ENCODE data around the gene C4orf50.

C4orf50 gene

DNA sequence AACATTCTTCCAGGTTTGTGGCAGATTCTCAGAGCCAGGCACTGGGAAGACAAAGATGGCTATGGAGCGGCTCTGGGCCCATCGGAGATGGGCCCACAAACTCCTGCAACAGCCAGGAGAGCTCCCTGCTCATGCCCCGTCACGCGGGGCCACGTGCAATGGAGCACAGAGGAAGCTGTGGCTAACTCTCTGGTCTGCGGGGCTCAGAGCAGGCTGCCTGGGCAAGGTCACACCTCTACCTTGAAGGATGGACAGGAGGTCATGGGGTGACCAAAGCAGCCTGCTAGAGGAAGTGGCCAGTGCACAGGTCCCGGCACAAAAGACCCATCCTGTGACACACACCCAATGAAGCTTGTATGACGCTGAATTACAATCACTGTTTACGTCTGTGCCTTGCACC, 45.2 kb downstream of the C4orf50 start:
- DNase-seq = no peak

DNA sequence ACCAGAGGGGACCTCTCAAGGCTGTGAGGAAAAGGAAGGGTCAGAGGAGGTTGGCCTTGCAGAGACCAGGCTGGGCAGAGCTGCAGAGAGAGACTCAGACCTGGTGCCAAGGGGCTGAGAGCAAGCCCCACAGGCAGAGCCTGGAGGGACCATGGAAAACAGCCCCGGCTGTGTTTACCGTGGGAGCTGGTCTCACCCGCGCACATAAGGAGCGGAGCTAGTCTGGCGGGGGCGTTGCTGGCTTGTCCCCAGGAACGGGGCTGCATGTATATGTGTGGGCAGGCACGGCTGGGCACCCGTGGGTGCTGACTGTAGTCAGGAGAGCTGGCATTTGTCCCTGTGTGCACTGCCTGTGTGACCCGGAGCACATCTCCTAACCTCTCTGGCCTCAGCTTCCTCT, 45.7 kb downstream of the C4orf50 start:
- DNase-seq = peak in 6 of 58 donors; percentile 16 to 52 (median 28)

DNA sequence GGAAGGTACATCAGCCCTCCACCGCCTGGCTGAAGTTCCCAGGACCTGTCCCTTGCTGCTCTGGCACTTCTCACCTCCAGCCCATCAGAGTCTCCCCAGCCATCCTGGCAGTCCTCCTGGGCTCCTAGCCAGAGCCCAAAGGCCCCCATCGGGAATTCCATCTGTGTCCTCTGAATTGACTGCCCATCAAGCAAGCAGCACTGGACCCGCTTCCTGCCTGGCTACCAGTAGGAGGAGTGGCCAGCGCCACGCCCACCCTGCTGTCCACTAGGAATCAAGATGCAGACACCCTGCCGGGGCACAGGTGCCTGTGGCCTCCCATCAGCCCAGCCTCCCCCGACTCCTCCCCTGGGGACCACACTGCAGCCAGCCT, 47.2 kb downstream of the C4orf50 start:
- no peak for DNase-seq

DNA sequence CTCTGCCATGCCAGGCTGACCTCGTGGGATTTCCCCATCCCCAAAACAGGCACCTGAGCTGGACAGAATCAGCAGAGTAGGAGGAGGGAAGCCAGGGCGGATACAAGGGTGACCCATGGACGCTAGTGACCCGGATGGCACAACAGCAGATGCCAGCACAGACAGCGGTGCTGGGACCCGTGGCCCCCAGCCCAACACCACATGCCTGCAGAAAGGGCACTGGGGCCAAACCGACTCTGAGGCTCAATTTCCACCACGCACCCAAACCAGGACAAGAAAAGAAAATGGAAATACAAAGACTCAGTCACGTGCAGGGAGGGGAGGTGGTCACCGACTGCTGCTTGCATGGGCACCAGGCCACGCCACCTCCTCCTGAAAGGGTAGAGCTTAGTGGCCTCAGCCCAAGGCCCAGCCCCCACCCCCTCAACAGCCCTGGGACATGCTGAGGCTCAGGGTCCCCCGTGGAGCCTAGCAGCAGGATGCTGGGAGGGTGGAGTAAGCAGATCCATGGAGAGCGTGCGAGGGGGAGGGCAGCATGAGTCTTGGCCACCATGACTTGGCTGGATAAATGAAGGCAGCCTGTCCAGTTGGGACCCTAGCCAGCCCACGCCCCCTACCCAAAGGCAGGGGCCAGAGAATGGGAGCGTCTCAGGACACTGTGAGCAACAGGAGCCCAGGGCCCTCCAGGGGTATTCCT, 47.7 kb downstream of the C4orf50 start:
- peak in 1 of 58 donors; percentile 9 for DNase-seq

DNA sequence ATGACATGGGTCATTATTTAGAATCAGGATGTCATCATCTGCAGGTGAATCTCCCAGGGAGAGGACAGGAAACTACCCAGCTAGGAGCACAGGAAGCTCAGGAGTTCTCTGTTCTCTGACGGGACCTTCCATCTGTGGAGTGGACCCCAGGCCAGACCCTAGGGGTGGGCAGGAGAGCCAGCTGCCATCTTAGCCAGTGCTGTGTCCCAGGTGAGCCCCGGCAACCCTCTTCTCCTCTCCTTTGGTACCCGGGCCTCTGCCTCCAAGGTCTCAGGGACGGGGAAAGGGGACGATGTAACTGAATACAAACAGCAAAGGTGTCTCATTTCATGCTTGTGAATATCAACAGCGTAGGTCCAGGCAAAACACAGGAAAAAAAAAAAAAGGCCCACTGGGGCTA, 48.5 kb downstream of the C4orf50 start:
- no peak for DNase-seq

DNA sequence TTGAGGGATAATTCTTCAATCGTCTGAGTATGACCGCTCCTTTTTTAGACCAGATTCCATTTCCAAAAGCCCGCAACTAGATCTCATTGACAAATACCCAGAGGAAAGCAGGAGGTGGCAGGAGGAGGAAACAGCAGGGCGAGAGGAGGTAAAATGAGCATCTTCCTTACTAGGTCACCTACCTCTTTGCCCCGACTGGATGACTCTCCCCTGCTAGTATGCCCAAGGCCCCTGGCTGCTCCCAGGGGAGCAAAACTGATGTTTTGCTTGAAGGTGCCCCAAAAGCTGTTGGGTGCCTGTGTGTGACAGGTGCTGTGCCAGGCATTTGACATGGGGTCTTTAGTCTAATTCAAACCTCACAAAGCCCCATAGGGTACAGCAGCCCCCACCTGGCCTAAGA, 48.9 kb downstream of the C4orf50 start:
- no peak for DNase-seq

DNA sequence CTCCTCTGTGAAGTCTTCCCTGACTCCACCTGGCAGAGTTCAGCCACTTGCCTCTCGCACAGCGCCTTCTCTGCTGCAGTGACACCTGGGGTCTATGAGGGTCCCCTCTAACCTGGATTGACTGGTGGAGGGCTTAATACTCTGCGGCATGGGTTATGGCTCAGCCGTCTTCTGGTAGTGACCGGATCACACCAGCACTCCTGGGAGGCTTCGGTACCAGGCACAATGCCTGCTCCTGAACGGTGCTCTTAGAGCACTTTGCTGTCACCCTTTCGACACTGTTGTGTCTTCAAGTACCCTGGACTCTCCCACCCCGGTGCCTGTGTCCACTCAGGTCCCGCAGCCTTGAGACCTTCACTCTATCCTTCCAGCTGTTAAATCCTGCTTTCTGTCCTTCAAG, 50.0 kb downstream of the C4orf50 start:
- no peak for DNase-seq

DNA sequence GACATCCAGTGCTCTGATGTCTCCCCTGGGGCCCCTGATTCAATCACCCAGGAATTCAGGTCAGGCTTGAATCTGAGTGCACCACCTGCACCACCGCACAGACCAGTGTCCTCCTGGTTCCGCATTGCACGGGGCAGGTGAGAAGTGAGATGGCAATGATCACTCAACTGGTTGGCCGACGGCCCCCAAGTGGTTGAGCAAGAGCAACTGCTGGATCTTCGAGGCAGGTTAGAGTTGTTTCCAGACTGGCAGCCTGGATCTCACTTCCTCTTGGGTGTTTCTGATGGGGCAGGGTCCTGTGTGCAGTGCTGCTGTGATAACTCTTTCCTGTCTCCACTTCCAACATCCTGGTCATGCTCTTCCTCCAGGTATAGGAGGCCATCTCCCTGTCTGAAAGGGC, 50.4 kb downstream of the C4orf50 start:
- DNase-seq = no peak

DNA sequence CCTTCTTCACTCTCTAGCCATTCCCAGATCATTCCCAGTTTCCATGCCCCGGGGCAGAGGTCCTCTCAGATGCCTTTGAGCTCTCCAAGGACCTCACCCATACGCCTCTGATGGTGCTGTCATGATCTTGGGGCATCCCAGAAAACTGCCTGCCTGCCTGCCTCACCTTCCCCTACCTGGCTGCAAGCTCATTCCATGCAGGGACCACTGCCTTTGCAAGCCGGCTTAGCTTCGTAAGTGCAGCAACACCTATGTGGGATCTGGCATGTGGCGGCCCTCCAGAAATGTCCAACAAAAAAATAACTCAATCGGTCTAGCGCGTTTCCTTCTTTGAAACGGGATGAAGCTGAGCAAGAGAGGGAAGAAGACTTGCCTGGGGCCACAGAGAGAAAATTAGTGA, 53.0 kb downstream of the C4orf50 start:
- no peak for DNase-seq

DNA sequence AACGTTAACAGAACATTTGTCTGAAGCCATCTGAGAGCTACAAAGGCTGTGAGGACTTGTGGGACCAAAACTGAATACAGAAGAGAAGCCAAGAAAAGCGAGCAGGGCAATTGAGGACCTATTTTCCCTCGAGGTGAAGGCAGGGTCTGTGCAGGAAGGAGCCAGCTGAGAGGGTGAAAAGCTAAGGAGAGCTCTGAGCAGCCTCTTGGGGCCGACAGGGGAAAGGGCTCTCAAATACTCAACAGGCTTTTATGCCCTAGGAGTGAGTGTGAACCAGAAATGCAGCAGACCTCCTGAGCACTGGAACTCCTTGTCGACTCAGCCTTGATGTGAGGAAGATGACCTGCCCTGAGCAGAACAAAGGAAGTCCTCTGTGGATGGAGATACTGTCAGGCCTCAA, 54.2 kb downstream of the C4orf50 start:
- no peak for DNase-seq

DNA sequence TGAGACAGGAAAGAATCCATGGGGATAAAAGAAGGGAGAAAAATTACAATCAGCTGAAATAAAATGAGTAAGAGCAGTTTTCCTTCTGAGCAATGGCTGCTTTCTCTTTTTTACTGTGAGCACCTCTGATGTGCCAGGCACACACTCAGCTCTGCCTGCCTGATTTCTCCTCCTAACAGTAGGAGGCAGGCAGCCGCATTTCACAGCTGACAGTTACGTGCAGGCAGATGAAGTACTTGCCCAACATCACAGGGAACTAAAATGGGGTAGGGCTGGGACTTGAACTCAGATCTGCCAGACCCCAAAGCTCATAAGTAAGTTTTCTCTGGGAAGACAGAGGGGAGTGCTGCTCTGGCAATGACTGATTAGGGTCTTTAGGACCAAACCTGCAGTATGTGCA, 54.6 kb downstream of the C4orf50 start:
- DNase-seq = no peak

DNA sequence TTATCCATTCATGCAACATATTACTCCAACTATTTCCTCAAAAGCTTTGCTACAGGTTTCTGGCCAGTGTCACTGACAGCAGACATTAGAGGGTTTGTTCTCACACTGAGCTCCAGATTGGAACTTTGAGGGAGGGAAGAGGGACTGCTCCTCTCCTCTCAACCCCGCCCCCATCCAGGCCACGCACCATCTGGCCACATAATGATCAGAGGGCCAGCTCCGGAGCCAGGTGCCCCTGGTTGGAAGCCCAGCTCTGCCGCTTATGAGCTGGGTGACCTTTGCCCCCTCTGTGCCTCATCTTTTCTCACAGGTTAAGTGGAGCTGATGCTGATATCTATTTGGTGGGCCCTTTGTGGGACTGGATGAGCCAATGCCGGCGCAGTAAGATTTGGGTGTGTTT, 55.8 kb downstream of the C4orf50 start:
- DNase-seq = no peak

DNA sequence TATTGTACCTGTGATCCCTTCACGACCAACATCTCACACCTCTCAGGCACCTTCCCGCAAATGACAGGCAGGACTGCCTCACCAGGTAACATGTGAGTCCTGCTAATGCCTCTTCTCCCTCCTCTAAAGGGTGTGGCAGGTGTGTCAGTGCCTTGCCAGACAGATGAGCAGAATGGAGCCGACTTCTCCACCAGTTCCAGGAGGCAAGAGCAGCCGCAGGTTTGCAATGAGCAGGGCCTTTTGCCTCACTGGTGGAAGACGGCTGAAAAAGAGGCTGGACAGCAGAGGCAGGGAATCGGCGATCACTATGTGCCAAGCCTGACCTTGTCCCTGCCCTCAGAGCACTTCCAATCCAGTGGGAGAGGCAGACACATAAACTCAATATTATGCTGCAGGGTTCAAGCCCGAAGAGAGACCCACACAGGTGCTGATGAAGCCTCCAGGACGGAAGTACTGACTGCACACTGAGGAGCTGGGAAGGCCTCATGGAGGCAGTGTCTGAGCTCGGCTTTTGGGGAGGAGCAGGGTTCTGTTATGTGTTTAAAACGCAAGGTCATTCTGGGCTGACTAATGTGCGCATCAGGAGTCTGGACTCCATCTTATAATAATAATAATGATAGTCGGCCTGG, 57.9 kb downstream of the C4orf50 start:
- no peak for DNase-seq

DNA sequence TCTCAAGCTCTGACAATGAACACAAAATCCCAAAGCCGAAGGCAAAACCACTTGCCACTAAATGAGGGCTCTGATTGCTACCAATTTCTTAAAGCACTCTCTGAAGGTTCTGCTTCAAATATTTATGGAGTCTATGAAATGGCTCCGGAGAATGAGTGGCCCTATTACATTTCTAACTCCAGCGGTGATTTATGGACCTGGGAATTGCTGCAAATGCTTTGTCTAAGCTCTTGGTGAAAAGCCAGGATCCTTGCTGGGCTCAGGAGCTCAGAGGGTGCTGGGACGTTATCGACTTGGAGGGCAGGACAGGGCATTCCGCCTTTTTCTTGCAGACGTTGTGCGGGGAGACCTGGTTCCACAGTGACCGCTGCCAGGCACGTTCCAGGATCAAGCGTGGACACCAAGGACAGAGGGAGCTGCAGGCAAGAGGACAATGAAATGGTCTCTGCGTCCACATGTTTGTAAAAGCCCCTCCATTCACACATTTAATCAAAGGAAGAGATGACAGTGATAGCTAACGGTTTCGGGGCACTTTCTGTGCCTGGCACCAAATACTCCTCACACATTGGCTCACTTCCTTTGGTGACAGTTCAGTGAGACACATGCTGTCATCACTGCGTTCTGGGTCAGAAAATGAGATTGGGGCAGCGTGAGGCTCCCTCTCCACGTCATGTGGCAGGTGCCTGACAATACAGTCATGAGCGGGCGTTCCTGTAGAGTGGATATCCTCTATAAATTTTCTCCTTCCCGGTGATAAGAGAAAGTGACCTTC, 58.8 kb downstream of the C4orf50 start:
- DNase-seq = no peak

DNA sequence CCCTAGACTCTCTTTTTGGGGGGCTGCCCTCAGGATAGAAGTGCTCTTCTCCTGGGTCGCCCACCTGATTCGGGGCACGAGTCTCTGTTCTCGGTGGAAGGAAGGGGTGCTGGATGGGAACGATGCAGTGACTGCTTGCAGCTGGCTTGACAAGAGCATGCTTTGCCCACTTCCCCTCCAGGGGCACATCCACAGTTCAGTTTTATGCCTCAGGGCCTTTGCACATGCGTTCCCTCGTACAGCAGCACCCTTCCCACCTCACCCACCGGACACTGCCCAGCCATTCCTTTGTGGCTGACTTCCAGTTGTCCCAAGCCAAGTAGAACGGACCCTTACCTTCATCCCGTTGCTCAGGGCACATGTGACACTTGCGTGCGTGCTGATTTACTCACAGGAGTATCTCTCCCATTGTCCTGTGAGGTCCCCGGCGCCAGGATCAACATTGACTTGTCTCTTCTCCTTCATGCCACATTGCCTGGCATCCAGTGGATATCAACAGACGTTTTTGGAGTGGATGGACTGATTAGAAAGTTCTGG, 60.0 kb downstream of the C4orf50 start:
- DNase-seq = no peak

DNA sequence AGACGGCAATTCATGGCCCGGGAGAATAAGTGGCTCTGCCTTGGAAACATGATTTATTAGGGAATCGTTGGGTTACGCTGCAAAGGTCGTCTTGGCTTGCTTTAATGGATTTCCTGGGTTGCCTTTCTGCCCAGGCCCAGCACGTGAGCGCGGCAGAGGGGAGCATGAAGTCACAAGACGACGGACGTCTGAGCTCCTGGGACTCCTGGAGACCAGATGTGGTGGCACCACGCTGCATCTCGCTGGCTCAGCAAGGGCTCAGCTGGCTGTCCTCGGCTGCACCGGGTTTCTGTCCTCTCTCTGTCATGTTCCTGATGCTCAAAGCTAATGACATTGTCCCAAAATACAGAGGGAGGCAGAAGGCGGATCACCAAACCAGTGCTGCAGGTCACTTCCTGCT, 61.2 kb downstream of the C4orf50 start:
- DNase-seq = no peak

DNA sequence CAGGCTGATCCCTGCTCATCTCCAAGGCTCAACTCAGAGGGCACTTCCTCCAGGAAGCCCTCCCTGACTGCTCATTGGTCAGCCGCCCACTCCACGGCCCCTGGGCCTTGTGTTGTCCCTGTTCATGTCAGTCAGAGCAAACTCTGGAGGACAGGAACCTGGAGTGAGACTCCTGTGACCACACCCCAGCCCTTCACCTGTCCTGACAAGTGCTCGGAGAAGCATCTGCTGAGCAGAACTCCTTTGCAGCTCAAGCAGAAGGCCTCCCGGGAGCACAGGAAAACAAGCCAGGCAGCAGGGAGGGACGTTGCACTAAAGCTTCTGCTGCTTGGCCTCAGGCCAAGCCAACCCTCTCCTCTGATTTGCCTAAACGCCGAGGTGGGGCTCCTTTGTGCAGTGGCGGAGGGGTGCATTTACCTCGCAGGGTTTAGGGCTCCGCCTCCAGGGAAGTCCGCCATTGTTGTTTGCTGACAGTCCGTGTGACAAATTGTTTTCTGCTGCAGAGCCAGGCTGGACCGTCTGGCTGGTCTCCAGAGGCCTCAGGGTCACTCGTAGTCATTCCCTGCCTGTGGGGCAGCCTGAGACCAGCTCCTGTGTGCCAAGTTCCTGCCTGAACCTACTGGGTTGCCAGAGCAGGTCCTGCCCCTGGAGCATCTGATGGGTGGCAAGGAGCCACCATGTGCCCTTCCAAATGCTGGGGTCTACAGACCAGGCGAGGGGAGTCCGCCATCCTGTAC, 61.8 kb downstream of the C4orf50 start:
- peak in 3 of 58 donors; percentile 7 to 36 (median 30) for DNase-seq

DNA sequence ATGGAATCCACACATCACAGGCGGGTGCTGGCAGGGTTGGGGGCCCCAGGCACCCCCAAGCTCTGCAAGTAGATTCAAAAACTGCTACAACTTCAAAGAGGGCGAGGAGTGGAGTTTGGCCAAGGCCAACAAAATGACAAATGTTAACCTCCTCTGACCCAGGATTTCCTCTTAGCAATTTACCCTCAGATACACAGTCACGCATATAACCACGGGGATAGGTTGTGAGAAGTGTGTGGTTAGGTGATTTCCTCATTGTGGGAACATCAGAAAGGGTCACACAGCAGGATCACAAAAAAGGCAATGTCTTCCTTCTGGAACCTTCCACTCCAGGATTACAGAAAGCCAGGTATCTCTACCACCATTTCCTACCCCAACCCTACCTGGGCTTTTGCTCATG, 62.4 kb downstream of the C4orf50 start:
- no peak for DNase-seq

DNA sequence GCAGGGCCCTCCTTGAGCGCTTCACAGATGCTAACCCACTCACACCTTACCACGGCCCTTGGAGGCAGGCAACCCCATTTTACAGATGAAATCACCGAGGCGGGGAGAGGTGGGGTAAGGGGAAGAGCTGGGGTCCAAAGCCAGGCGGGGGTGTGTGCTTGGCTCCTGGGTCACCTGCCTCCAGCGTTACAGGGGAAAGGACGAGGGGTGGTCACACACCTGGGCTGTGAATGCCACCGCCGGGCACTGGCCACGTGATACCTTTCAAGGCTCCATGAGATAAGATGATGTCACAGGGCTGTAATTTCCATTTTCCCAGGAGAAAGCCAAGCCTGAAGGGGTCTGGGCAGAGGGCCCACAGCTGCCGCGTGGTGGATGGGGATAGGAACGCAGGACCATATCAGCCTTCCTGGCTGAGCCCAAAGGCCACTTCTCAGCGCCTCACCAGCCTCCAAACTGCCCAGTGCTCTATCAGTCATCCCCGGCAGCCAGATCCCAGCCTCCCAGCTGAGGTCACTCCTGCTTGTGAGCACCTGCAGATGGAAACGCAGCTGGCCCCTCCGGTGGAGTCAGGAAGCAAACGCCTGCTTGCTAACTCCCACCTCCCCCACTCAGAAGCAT, 62.9 kb downstream of the C4orf50 start:
- no peak for DNase-seq

DNA sequence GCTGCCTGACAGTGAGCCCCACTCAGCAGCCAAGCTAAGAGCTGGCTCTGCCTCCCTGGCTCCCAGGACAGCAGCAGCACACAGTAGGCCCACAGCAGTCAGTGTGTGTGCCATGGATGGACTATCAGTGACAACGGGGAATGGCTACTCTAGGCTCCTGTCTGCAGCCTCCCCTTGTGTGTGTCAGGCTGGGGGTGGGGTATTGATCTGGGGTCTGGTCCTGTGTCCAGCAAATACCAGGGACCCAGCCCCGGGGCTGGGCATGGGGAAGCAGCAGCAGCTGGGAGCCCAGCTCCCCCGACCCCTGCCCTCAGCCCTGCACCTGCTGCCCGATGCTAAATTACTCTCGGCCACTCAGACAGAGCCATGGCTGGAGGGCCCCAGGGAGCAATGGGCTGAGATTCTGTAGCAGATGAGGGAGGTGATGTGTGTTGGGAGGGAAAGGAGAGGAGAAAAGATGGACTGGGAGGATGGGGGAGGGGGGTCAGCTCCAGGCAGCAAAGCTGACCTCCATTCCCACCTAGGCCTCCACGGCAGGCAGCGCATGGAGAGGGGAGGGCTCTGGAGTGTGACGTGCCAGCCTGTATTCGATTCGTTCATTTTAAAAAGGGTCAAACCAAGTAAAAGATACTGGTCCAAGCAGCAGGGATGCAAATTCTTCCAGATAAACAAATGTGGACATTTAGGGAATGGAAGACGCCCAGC, 64.0 kb downstream of the C4orf50 start:
- DNase-seq = no peak
